H9 (cell line): ENCODE measurements around the gene CREB1. TPM values are rescaled to one million over a fixed set of nuclear protein-coding genes. Genes with fewer than 3 reads are reported as not detected.

Experiments used
- DNase-seq: peaks from one replicate; pipeline ENCODE4 v3.0.0-alpha.2; 2017
- H2AFZ ChIP-seq: one replicate; pipeline ENCODE4 v1.6.1; 2013; ENCODE audit warnings: mild to moderate bottlenecking, low read length, control low read depth, moderate library complexity
- H2AK5ac ChIP-seq: 2 replicates; pipeline ENCODE4 v1.6.1; 2013; ENCODE audit warnings: low read length, control low read depth, mixed read lengths; ENCODE audit not compliant: insufficient read length
- H2BK120ac ChIP-seq: one replicate; pipeline ENCODE4 v1.6.1; 2013; ENCODE audit warnings: low read depth, mild to moderate bottlenecking, low read length, control low read depth, inconsistent platforms; ENCODE audit not compliant: poor library complexity, severe bottlenecking
- H2BK12ac ChIP-seq: 2 replicates; pipeline ENCODE4 v1.6.1; 2013; ENCODE audit warnings: low read length, control low read depth, mixed read lengths, low read depth; ENCODE audit not compliant: insufficient read length
- H2BK15ac ChIP-seq: 2 replicates; pipeline ENCODE4 v1.6.1; 2013; ENCODE audit warnings: low read depth, low read length, control low read depth
- H2BK20ac ChIP-seq: one replicate; pipeline ENCODE4 v1.6.1; 2013; ENCODE audit warnings: low read depth, mild to moderate bottlenecking, low read length, control low read depth, inconsistent platforms; ENCODE audit not compliant: poor library complexity, severe bottlenecking
- H2BK5ac ChIP-seq: 2 replicates; pipeline ENCODE4 v1.6.1; 2013; ENCODE audit warnings: low read length, control low read depth, mixed read lengths; ENCODE audit not compliant: insufficient read length
- H3K14ac ChIP-seq: 2 replicates; pipeline ENCODE4 v1.6.1; 2013; ENCODE audit warnings: low read length, control low read depth; ENCODE audit not compliant: insufficient read depth
- H3K18ac ChIP-seq: 2 replicates; pipeline ENCODE4 v1.6.1; 2013; ENCODE audit warnings: low read depth, mild to moderate bottlenecking, mixed read lengths, low read length, control low read depth; ENCODE audit not compliant: insufficient read length
- H3K23ac ChIP-seq: 2 replicates; pipeline ENCODE4 v1.6.1; 2013; ENCODE audit warnings: low read length, control low read depth, mixed read lengths, low read depth; ENCODE audit not compliant: insufficient read length
- H3K23me2 ChIP-seq: 2 replicates; pipeline ENCODE4 v1.6.1; 2013; ENCODE audit warnings: low read depth, mild to moderate bottlenecking, mixed read lengths, low read length, control low read depth; ENCODE audit not compliant: insufficient read length, poor library complexity, severe bottlenecking
- H3K27ac ChIP-seq: 2 replicates; pipeline ENCODE4 v1.5.1; 2013; ENCODE audit warnings: low read length, control low read depth, mixed read lengths, low read depth; ENCODE audit not compliant: insufficient read length
- H3K27me3 ChIP-seq: 2 replicates; pipeline ENCODE4 v1.6.1; 2013; ENCODE audit warnings: low read length, control low read depth, inconsistent platforms; ENCODE audit not compliant: insufficient read depth
- H3K4ac ChIP-seq: 2 replicates; pipeline ENCODE4 v1.6.1; 2013; ENCODE audit warnings: low read depth, mild to moderate bottlenecking, control low read depth, inconsistent platforms, low read length, moderate library complexity
- H3K4me1 ChIP-seq: 2 replicates; pipeline ENCODE4 v1.6.1; 2013; ENCODE audit warnings: low read length, control low read depth, inconsistent platforms; ENCODE audit not compliant: insufficient read depth
- H3K4me2 ChIP-seq: 2 replicates; pipeline ENCODE4 v1.6.1; 2013; ENCODE audit warnings: low read length, control low read depth, mixed read lengths; ENCODE audit not compliant: insufficient read length, insufficient read depth
- H3K56ac ChIP-seq: 2 replicates; pipeline ENCODE4 v1.6.1; 2013; ENCODE audit warnings: low read depth, mild to moderate bottlenecking, mixed read lengths, low read length, control low read depth; ENCODE audit not compliant: insufficient read length
- H3K79me1 ChIP-seq: 2 replicates; pipeline ENCODE4 v1.6.1; 2013; ENCODE audit warnings: low read depth, mild to moderate bottlenecking, moderate library complexity, low read length, control low read depth, inconsistent platforms; ENCODE audit not compliant: insufficient read depth, poor library complexity, severe bottlenecking
- H3K79me2 ChIP-seq: 2 replicates; pipeline ENCODE4 v1.6.1; 2013; ENCODE audit warnings: low read length, control low read depth, inconsistent platforms; ENCODE audit not compliant: insufficient read depth
- H3K9ac ChIP-seq: 2 replicates; pipeline ENCODE4 v1.6.1; 2013; ENCODE audit warnings: low read length, control low read depth, mixed read lengths; ENCODE audit not compliant: insufficient read length; ENCODE audit errors: extremely low read depth
- H3K9me3 ChIP-seq: one replicate; pipeline ENCODE4 v1.6.1; 2013; ENCODE audit warnings: low read depth, low read length, inconsistent platforms; ENCODE audit not compliant: control insufficient read depth
- H3T11ph ChIP-seq: one replicate; pipeline ENCODE4 v1.6.1; 2013; ENCODE audit warnings: mild to moderate bottlenecking, low read length, control low read depth, inconsistent platforms
- H4K20me1 ChIP-seq: one replicate; pipeline ENCODE4 v1.6.1; 2013; ENCODE audit not compliant: control insufficient read depth, insufficient read length, insufficient read depth
- H4K5ac ChIP-seq: 2 replicates; pipeline ENCODE4 v1.6.1; 2013; ENCODE audit warnings: low read depth, mild to moderate bottlenecking, mixed read lengths, low read length, control low read depth; ENCODE audit not compliant: insufficient read length
- H4K8ac ChIP-seq: replicated peaks from 2 replicates; pipeline ENCODE4 v1.6.1; 2013; ENCODE audit warnings: low read length, control low read depth, mixed read lengths, low read depth; ENCODE audit not compliant: insufficient read length
- H4K91ac ChIP-seq: 2 replicates; pipeline ENCODE4 v1.6.1; 2013; ENCODE audit warnings: low read depth, mild to moderate bottlenecking, moderate library complexity, mixed read lengths, low read length, control low read depth; ENCODE audit not compliant: insufficient read length
- H3K27ac Mint-ChIP-seq, 3 experiments: 2 replicates in 2 of 3; 3 replicates in 1 of 3; pipeline ENCODE4 v1.8.0; 2020 to 2021; ENCODE audit warnings: mixed read lengths in 3 of 3, mild to moderate bottlenecking in 1 of 3, moderate library complexity in 1 of 3
- H3K27me3 Mint-ChIP-seq: 2 replicates; pipeline ENCODE4 v1.8.0; 2021; ENCODE audit warnings: low read depth, mild to moderate bottlenecking, moderate library complexity, mixed read lengths
- H3K36me3 Mint-ChIP-seq, 3 experiments: 2 replicates in 2 of 3; 3 replicates in 1 of 3; pipeline ENCODE4 v1.8.0; 2020 to 2021; ENCODE audit warnings: low read depth in 3 of 3, mixed read lengths in 3 of 3; ENCODE audit not compliant: insufficient read depth in 1 of 3
- H3K4me1 Mint-ChIP-seq, 2 experiments: 2 replicates each; pipeline ENCODE4 v1.8.0; 2020; ENCODE audit warnings: mixed read lengths in 2 of 2
- H3K4me3 Mint-ChIP-seq, 2 experiments: 2 replicates in 1 of 2; 3 replicates in 1 of 2; pipeline ENCODE4 v1.8.0; 2020 to 2021; ENCODE audit warnings: mild to moderate bottlenecking in 2 of 2, mixed read lengths in 2 of 2, moderate library complexity in 1 of 2
- H3K9me3 Mint-ChIP-seq, 2 experiments: 2 replicates in 1 of 2; 3 replicates in 1 of 2; pipeline ENCODE4 v1.8.0; 2020; ENCODE audit warnings: mild to moderate bottlenecking in 2 of 2, mixed read lengths in 2 of 2, moderate library complexity in 1 of 2
- CTCF ChIP-seq: fragments of 200-600 bp; sonication (generic); conservative IDR thresholded peaks from 3 replicates; pipeline ENCODE4 v1.8.0; 2021; ENCODE audit warnings: antibody characterized with exemption, mild to moderate bottlenecking
- WGBS: extraction: QIAGEN DNeasy Blood & Tissue Kit; methylation state at CpG from one replicate; pipeline ENCODE4 v1.1.7; 2013; ENCODE audit warnings: missing lambda C conversion rate, low lambda C conversion rate, mixed read lengths; ENCODE audit not compliant: insufficient read length; ENCODE audit errors: extremely low coverage; 5-methylcytosine and 5-hydroxymethylcytosine counted together
- total RNA-seq: library from RNA; stranded (reverse); gene quantifications from 2 replicates; pipeline ENCODE4 v1.2.1, GENCODE V29; 2021

The CREB1 gene
- total RNA-seq, 1 experiment from 2014 or later, result 103 TPM

DNA sequence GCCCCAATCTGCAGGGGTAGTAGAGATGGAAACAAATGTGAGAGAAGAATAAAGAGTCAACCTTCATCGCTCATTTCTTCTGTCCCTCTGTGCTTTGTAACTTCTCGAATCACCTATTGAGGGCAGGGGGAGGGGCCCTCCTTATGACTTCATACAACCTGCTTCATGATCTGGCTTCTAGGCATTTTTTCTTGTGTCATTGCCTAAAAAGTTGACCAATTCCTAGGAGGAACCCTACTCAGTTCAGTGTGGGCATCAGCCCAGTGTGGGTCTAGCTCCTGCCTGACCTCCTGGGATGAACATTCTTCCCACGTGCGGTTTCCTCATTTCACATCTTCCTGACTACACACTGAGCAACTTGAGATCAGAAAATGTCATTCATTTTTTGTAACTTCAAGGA lies 46.3 kb upstream of the CREB1 start:
- Mint-ChIP-seq H3K27ac (no peak overlapping the region), H3K4me1 (peaks cover 14 to 18% of the 10 kb centered on the region in 2 experiments), H3K36me3 (no peaks in the 10 kb centered on the region), H3K27me3 (no peaks in the 10 kb centered on the region), H3K9me3 (no peaks in the 10 kb centered on the region), H3K4me3 (no peak overlapping the region)
- no peaks in the 10 kb centered on the region for H3K79me2 ChIP-seq
- no peaks in the 10 kb centered on the region for H4K20me1 ChIP-seq
- H2BK120ac ChIP-seq, result no peak overlapping the region
- H4K5ac ChIP-seq, result no peak overlapping the region
- H3K4me1 ChIP-seq, result peaks cover 3% of the 10 kb centered on the region; the same call in 1 of the 2 replicates
- no peak overlapping the region for H4K91ac ChIP-seq
- H2AFZ ChIP-seq, result no peak overlapping the region
- H3K27me3 ChIP-seq, result no peaks in the 10 kb centered on the region
- no peak overlapping the region for H4K8ac ChIP-seq
- no peak overlapping the region for H3K23ac ChIP-seq
- no peak overlapping the region for H2BK12ac ChIP-seq
- H2BK5ac ChIP-seq, result no peak overlapping the region
- no peaks in the 10 kb centered on the region for H3K23me2 ChIP-seq
- no peak overlapping the region for H2AK5ac ChIP-seq
- H2BK20ac ChIP-seq, result no peak overlapping the region
- H3K4me2 ChIP-seq, result no peak overlapping the region
- H3K14ac ChIP-seq, result no peak overlapping the region
- no peak overlapping the region for H3K18ac ChIP-seq
- H3K79me1 ChIP-seq, result no peaks in the 10 kb centered on the region
- TF ChIP-seq CTCF, result no peak
- WGBS, result no CpG with 5 or more reads among the region's 4 CpGs
- no peak overlapping the region for H3K9ac ChIP-seq
- no peak for DNase-seq
- H3K4ac ChIP-seq, result no peak overlapping the region
- H3K27ac ChIP-seq, result no peak overlapping the region
- no peak overlapping the region for H3K56ac ChIP-seq
- no peaks in the 10 kb centered on the region for H3K9me3 ChIP-seq
- no peak overlapping the region for H3T11ph ChIP-seq
- H2BK15ac ChIP-seq, result no peak overlapping the region
